ENCODE results near the gene GLRA1.
"Not testable (repeated sequence)": the region's sequence is repeated elsewhere in the genome, so short reads cannot be mapped to it uniquely, and the experiment has no call there.

Gene GLRA1

GRCh38 chr5:151786468-151786867, 138.2 kb downstream of the GLRA1 start:
- TF ChIP-seq CTCF (conservative IDR thresholded peaks at IDR 0.05; ENCODE audit: low read depth, low read length), result no peak
- no peak for DNase-seq (ENCODE audit: low read depth)
- H3K4me3 ChIP-seq (ENCODE audit: low read depth, low read length), result no peak overlapping the region

- TF ChIP-seq CTCF (conservative IDR thresholded peaks at IDR 0.05; ENCODE audit: low read depth, low read length), result no peak
- DNase-seq (ENCODE audit: low read depth), result no peak
- H3K4me3 ChIP-seq (ENCODE audit: low read depth, low read length), result no peak overlapping the region
Observed at GRCh38 chr5:151784141-151784540, 140.5 kb downstream of the GLRA1 start.

GRCh38 chr5:151783664-151784063, 141.0 kb downstream of the GLRA1 start:
- not testable (repeated sequence) for DNase-seq (ENCODE audit: low read depth); H3K4me3 ChIP-seq (ENCODE audit: low read depth, low read length)

- no peak overlapping the region for H3K4me3 ChIP-seq (ENCODE audit: low read depth, low read length)
- TF ChIP-seq CTCF (conservative IDR thresholded peaks at IDR 0.05; ENCODE audit: low read depth, low read length), result no peak
- no peak for DNase-seq (ENCODE audit: low read depth)
Observed at GRCh38 chr5:151781201-151781600, 143.4 kb downstream of the GLRA1 start.

- DNase-seq (ENCODE audit: low read depth), result no peak
- no peak for TF ChIP-seq CTCF (conservative IDR thresholded peaks at IDR 0.05; ENCODE audit: low read depth, low read length)
- no peak overlapping the region for H3K4me3 ChIP-seq (ENCODE audit: low read depth, low read length)
Observed at GRCh38 chr5:151780348-151780747, 144.3 kb downstream of the GLRA1 start.

- no peak for TF ChIP-seq CTCF (conservative IDR thresholded peaks at IDR 0.05; ENCODE audit: low read depth, low read length)
Observed at GRCh38 chr5:151779531-151780125, 145.0 kb downstream of the GLRA1 start.

GRCh38 chr5:151775025-151775606, 149.5 kb downstream of the GLRA1 start:
- H3K4me3 ChIP-seq (ENCODE audit: low read depth, low read length), result no peak overlapping the region
- TF ChIP-seq CTCF (conservative IDR thresholded peaks at IDR 0.05; ENCODE audit: low read depth, low read length), result no peak
- DNase-seq (ENCODE audit: low read depth), result no peak

More at GRCh38 chr5:151779531-151780125, 145.0 kb downstream of the GLRA1 start:
- no peak overlapping the region for H3K4me3 ChIP-seq (ENCODE audit: low read depth, low read length)
- DNase-seq (ENCODE audit: low read depth), result no peak
